K562 treated with DMSO at 1 percent for 4 hours (cell line): Measurements from ENCODE around the gene MOB3A. TPM values are rescaled to one million over a fixed set of nuclear protein-coding genes. Genes with fewer than 3 reads are reported as not detected.

Experiments
- total RNA-seq: library from RNA; unstranded; fragments of 300-600 nt; gene quantifications from 2 replicates; pipeline ENCODE4 v1.2.3, GENCODE V29; 2022; ENCODE audit not compliant: insufficient read depth

The MOB3A gene
- 9.4 and 12.8 TPM in 2 replicates for total RNA-seq

GRCh38 chr19:2096034-2096479 lies at the start of gene MOB3A:
TSS of gene MOB3A (minus strand) at chr19:2096326. CDS start at chr19:2078560, 17,766 bp downstream.

GRCh38 chr19:2096480-2097202 lies 515 bp upstream of the MOB3A start, which contains the start of gene IZUMO4:
TSS of gene IZUMO4 (plus strand) at chr19:2096915. CDS start at chr19:2096946, 31 bp downstream.

GRCh38 chr19:2050991-2051772 lies 44.9 kb downstream of the MOB3A start, which contains the start of gene MKNK2:
TSS of gene MKNK2 (minus strand) at chr19:2051244. CDS start at chr19:2050851, 393 bp downstream.

Other genes starting within 250 kb of the MOB3A start
- gene REXO1, start 247.8 kb downstream of the MOB3A start, total RNA-seq: 29.2 and 37.3 TPM in 2 replicates
- gene KLF16, start 232.7 kb downstream of the MOB3A start, total RNA-seq: 18.8 and 36.0 TPM in 2 replicates
- gene ABHD17A, start 210.8 kb downstream of the MOB3A start, total RNA-seq: 138 and 148 TPM in 2 replicates
- gene ADAT3, start 190.9 kb downstream of the MOB3A start, total RNA-seq: 17.2 and 23.5 TPM in 2 replicates
- 54.0 and 61.0 TPM in 2 replicates for gene SCAMP4, start 190.9 kb downstream of the MOB3A start, total RNA-seq
- 70.6 and 94.9 TPM in 2 replicates for gene CSNK1G2, start 155.2 kb downstream of the MOB3A start, total RNA-seq
- gene BTBD2, start 80.6 kb downstream of the MOB3A start, total RNA-seq: 73.4 and 74.1 TPM in 2 replicates
- 307 and 424 TPM in 2 replicates for gene MKNK2, start 45.1 kb downstream of the MOB3A start, total RNA-seq
- gene IZUMO4, start 589 bp upstream of the MOB3A start, total RNA-seq: 1.6 and 2.1 TPM in 2 replicates
- gene AP3D1, start 55.2 kb upstream of the MOB3A start, total RNA-seq: 105 and 113 TPM in 2 replicates
- gene DOT1L, start 67.6 kb upstream of the MOB3A start, total RNA-seq: 33.4 and 48.5 TPM in 2 replicates
- gene PLEKHJ1, start 140.0 kb upstream of the MOB3A start, total RNA-seq: 161 and 165 TPM in 2 replicates
- 91.7 and 92.4 TPM in 2 replicates for gene SF3A2, start 140.5 kb upstream of the MOB3A start, total RNA-seq
- gene AMH, start 153.0 kb upstream of the MOB3A start, total RNA-seq: 29.5 and 37.7 TPM in 2 replicates
- gene JSRP1, start 160.1 kb upstream of the MOB3A start, total RNA-seq: not detected in 2 replicates
- not detected in 2 replicates for gene PEAK3, start 185.8 kb upstream of the MOB3A start, total RNA-seq
- gene LINGO3, start 211.8 kb upstream of the MOB3A start, total RNA-seq: 0.57 and 1.7 TPM in 2 replicates
- gene LSM7, start 232.3 kb upstream of the MOB3A start, total RNA-seq: 318 and 387 TPM in 2 replicates
- gene SPPL2B, start 232.4 kb upstream of the MOB3A start, total RNA-seq: 63.0 and 78.0 TPM in 2 replicates